H1 (cell line): Measurements from ENCODE around the gene SPOCK1. TPM values are rescaled to one million over a fixed set of nuclear protein-coding genes. Genes with fewer than 3 reads are reported as not detected.

Source experiments
- BRCA1 ChIP-seq: IDR thresholded peaks from 2 replicates; pipeline ENCODE4 v1.6.1; 2012; ENCODE audit warnings: low read depth, low read length, improper control_type of control experiment
- CBX5 ChIP-seq: fragments of 300-800, 300-1000 bp; sonication (generic); IDR thresholded peaks from 2 replicates; pipeline ENCODE4 v1.7.1; 2016; ENCODE audit warnings: antibody characterized with exemption, low read length, low read depth
- CEBPB ChIP-seq: IDR thresholded peaks from 2 replicates; pipeline ENCODE4 v1.6.1; 2012; ENCODE audit warnings: low read depth, low read length
- CHD7 ChIP-seq: fragments of 300-600 bp; sonication (generic); IDR thresholded peaks from 2 replicates; pipeline ENCODE4 v1.7.1; 2012; ENCODE audit warnings: low read length, moderate library complexity, mild to moderate bottlenecking, inconsistent platforms; ENCODE audit not compliant: insufficient replicate concordance
- PHF8 ChIP-seq: fragments of 200-600 bp; sonication (generic); conservative IDR thresholded peaks from 2 replicates; pipeline ENCODE4 v1.7.1; 2012; ENCODE audit warnings: low read depth, mild to moderate bottlenecking, inconsistent platforms, low read length, moderate library complexity
- TBP ChIP-seq: IDR thresholded peaks from 2 replicates; pipeline ENCODE4 v1.6.1; 2011; ENCODE audit warnings: low read depth, low read length, improper control_type of control experiment
- polyA plus RNA-seq, 7 experiments: library from polyadenylated mRNA; depleted of rRNA in 3 of 7; stranded (reverse) in 5 of 7; unstranded in 2 of 7; fragments of >200 nt in 5 of 7; fragments of 200-250 nt in 2 of 7; gene quantifications; 1 replicate in 5 of 7; 2 replicates in 1 of 7; 4 replicates in 1 of 7; pipeline versions ENCODE4 v1.2.1 to v1.2.3, GENCODE V29; 2011 to 2013; ENCODE audit warnings: missing spikeins in 2 of 7, mixed read lengths in 2 of 7
- total RNA-seq: library from RNA; stranded (reverse); fragmentation: NEBNext Ultra II Directional; extraction: Animal tissue kit (Norgen Biotek cat#: 25700); gene quantifications from 2 replicates; pipeline ENCODE4 v1.2.1, GENCODE V29; 2021

SPOCK1 gene
- total and polyA plus RNA-seq, 2 of the 8 experiments (the other 6 are each of a cell fraction or from before 2014, with no cell fraction given): 6.9 to 18.1 TPM

- TF ChIP-seq CHD7 (no peak), CBX5 (no peak), BRCA1 (no peak), PHF8 (no peak), TBP (no peak), CEBPB (no peak)
Observed at GRCh38 chr5:137268646-137269045, 230.5 kb downstream of the SPOCK1 start (continued).
